ENCODE data around the gene TMEM131L. TPM values are rescaled to one million over a fixed set of nuclear protein-coding genes. Genes with fewer than 3 reads are reported as not detected.

The TMEM131L gene
- total and polyA plus RNA-seq, 2 donors (not counting 3 experiments of a cell fraction or from before 2014, with no cell fraction given) = 7.7 to 21.2 TPM

GRCh38 chr4:153486281-153487151, 20.4 kb downstream of the TMEM131L start:
- H3K27me3 ChIP-seq (ENCODE audit: control insufficient read depth in 2 of 2, insufficient read depth in 2 of 2, low read length in 2 of 2) = no peaks in the 10 kb centered on the region
- ChIA-PET CTCF (interaction anchor here (0.8 to 2.3 kb wide), 10 partner anchors 9 to 142 kb away, joined by 3 to 15 read pairs (median 4); partner anchors contain the start of gene TMEM131L), POLR2A (no interaction called here)
- H3K36me3 ChIP-seq (ENCODE audit: control insufficient read depth in 2 of 2, extremely low read depth in 1 of 2, insufficient read depth in 2 of 2, low read length in 2 of 2) = no peaks in the 10 kb centered on the region
- H3K4me3 ChIP-seq (replicated peaks in 1 of 3; ENCODE audit: insufficient read depth in 1 of 3, low read depth in 1 of 3, low read length in 3 of 3) = no peak overlapping the region
- no peak overlapping the region for H3K9ac ChIP-seq (replicated peaks; ENCODE audit: extremely low read depth, insufficient read depth, low read length)
- H3K9me1 ChIP-seq (replicated peaks; ENCODE audit: control insufficient read depth, extremely low read depth, insufficient read depth, low read length) = no peaks in the 10 kb centered on the region
- BruUV-seq (replicated peaks) = no TSS peak
- no peaks in the 10 kb centered on the region for H3K9me3 ChIP-seq (replicated peaks; ENCODE audit: control insufficient read depth, insufficient read depth, low read length)
- no peak overlapping the region for H3K4me2 ChIP-seq (ENCODE audit: insufficient read depth, low read length)
- no peaks in the 10 kb centered on the region for H4K20me1 ChIP-seq (replicated peaks; ENCODE audit: control insufficient read depth, extremely low read depth, insufficient read depth, low read length)
- dilution Hi-C loops (cut with MboI; ENCODE audit: extremely low pct_ligation_motif_present, low sequenced_read_pairs) = no loop called here
- FAIRE-seq (peak; percentile 89), DNase-seq (ENCODE audit: low read depth, low spot score) (peak; percentile 71)
- peak overlapping the region; percentile 3 for H3K27ac ChIP-seq (ENCODE audit: insufficient read depth, low read depth, low read length)
- peaks cover 28% of the 10 kb centered on the region for H3K4me1 ChIP-seq (ENCODE audit: control insufficient read depth, extremely low read depth, insufficient read depth, low read length)
- TF ChIP-seq FOS (IDR thresholded peaks at IDR 0.05; ENCODE audit: borderline replicate concordance, insufficient read depth, low read length) (peak; percentile 50), JUN (IDR thresholded peaks at IDR 0.05; ENCODE audit: borderline replicate concordance, insufficient read depth, insufficient read length, low read depth) (peak; percentile 52), EZH2 (IDR thresholded peaks at IDR 0.05; ENCODE audit: borderline replicate concordance, low read depth, low read length, severe bottlenecking) (no peak)
- peaks cover 6% of the 10 kb centered on the region for H3K79me2 ChIP-seq (ENCODE audit: control insufficient read depth, insufficient read depth, low read length)
- H2AFZ ChIP-seq (ENCODE audit: low read depth, low read length) = no peak overlapping the region
- intact Hi-C loops (cut with micrococcal nuclease) = loop anchor here (2.0 to 5.0 kb wide), 2 partner anchors 46 to 54 kb away; no protein-coding TSS in a partner anchor

DNA sequence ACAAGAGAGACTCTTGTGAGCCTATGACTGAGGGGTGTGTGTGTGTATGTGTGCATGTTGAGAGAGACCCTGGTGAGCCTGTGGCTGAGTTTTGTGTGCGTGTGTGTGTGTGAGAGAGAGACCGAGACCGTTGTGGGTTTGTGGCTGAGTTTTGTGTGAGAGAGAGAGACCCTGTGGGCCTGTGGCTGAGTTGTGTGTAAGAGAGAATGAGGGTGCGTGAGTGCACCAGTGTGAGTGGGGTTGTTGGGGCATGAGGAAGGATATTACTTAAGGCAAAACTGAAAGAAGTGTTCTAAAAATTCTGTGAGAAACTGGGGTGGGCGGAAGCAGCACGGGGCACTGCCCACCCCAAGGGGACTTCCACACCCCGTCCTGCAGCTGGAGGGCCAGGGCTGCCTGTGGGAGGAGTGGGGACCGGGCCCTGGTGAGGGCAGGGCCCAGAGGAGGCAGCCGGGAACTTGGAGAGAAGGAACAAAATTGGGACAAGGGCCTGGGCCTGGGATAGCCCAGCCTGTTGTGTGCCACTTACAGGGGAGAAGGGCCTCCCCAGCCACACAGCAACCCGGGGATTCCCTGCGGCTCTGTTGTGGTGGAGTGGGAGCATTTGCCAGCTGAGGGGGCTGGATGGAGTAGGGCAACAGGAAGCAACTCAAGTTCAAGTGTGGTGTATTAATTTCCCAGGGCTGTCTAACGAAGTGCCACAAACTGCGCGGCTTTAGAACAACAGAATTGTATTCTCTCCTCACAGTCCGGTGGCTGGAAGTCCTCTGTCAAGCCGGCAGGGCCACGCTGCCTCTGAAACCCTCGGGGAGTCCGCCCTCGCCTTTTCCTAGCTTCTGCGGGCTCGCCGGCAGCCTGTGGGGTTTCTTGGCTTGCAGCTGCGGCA, 22.1 kb downstream of the TMEM131L start:
- no peak overlapping the region for H3K4me2 ChIP-seq (ENCODE audit: insufficient read depth, low read length)
- H2AFZ ChIP-seq (ENCODE audit: low read depth, low read length) = no peak overlapping the region
- H4K20me1 ChIP-seq (replicated peaks; ENCODE audit: control insufficient read depth, extremely low read depth, insufficient read depth, low read length) = no peaks in the 10 kb centered on the region
- dilution Hi-C loops (cut with MboI; ENCODE audit: extremely low pct_ligation_motif_present, low sequenced_read_pairs) = no loop called here
- intact Hi-C loops (cut with micrococcal nuclease) = loop anchor here (2.0 to 5.0 kb wide), 2 partner anchors 21 to 44 kb away; partner anchors contain the start of gene TMEM131L
- H3K9ac ChIP-seq (replicated peaks; ENCODE audit: extremely low read depth, insufficient read depth, low read length) = no peak overlapping the region
- H3K4me3 ChIP-seq (replicated peaks in 1 of 3; ENCODE audit: insufficient read depth in 1 of 3, low read depth in 1 of 3, low read length in 3 of 3) = no peak overlapping the region
- BruUV-seq (replicated peaks) = no TSS peak
- FAIRE-seq (no peak), DNase-seq (ENCODE audit: low read depth, low spot score) (peak; percentile 50)
- POLR2A ChIA-PET = no interaction called here
- peaks cover 2% of the 10 kb centered on the region for H3K9me1 ChIP-seq (replicated peaks; ENCODE audit: control insufficient read depth, extremely low read depth, insufficient read depth, low read length)
- peaks cover 28% of the 10 kb centered on the region for H3K4me1 ChIP-seq (ENCODE audit: control insufficient read depth, extremely low read depth, insufficient read depth, low read length)
- no peaks in the 10 kb centered on the region for H3K27me3 ChIP-seq (ENCODE audit: control insufficient read depth in 2 of 2, insufficient read depth in 2 of 2, low read length in 2 of 2)
- TF ChIP-seq MAX (IDR thresholded peaks at IDR 0.05; ENCODE audit: insufficient read depth, insufficient read length) (no peak), GATA2 (IDR thresholded peaks at IDR 0.05; ENCODE audit: insufficient read depth, insufficient read length, low read depth, low read length) (no peak), EZH2 (IDR thresholded peaks at IDR 0.05; ENCODE audit: borderline replicate concordance, low read depth, low read length, severe bottlenecking) (no peak), FOS (IDR thresholded peaks at IDR 0.05; ENCODE audit: borderline replicate concordance, insufficient read depth, low read length) (no peak), POLR2AphosphoS5 (IDR thresholded peaks at IDR 0.05; ENCODE audit: insufficient read depth, low read depth, low read length) (no peak), MYC (IDR thresholded peaks at IDR 0.05; ENCODE audit: low read depth, low read length) (no peak), JUN (IDR thresholded peaks at IDR 0.05; ENCODE audit: borderline replicate concordance, insufficient read depth, insufficient read length, low read depth) (no peak), CTCF (IDR thresholded peaks at IDR 0.05; ENCODE audit: extremely low read depth in 1 of 2, insufficient read depth in 1 of 2, low read depth in 1 of 2, low read length in 2 of 2) (no peak), POLR2A (IDR thresholded peaks at IDR 0.05; ENCODE audit: low read depth, low read length) (no peak)
- no peaks in the 10 kb centered on the region for H3K9me3 ChIP-seq (replicated peaks; ENCODE audit: control insufficient read depth, insufficient read depth, low read length)
- peaks cover 7% of the 10 kb centered on the region for H3K79me2 ChIP-seq (ENCODE audit: control insufficient read depth, insufficient read depth, low read length)
- CTCF ChIA-PET = interaction anchor here (2.3 to 2.5 kb wide), 2 partner anchors 43 to 86 kb away, joined by 9 to 13 read pairs; no protein-coding TSS in a partner anchor
- no peaks in the 10 kb centered on the region for H3K36me3 ChIP-seq (ENCODE audit: control insufficient read depth in 2 of 2, extremely low read depth in 1 of 2, insufficient read depth in 2 of 2, low read length in 2 of 2)
- H3K27ac ChIP-seq (ENCODE audit: insufficient read depth, low read depth, low read length) = no peak overlapping the region

Data from endothelial cell of umbilical vein (primary cell).